Colonic mucosa (tissue), 4 donors: Measurements from ENCODE around the gene PSAP. TPM values are rescaled to one million over a fixed set of nuclear protein-coding genes. Genes with fewer than 3 reads are reported as not detected.

Experiments used
- DNase-seq: peaks from one replicate; pipeline ENCODE4 v3.0.0-alpha.2; 2020
- H3K27ac ChIP-seq: fragments of 200-600 bp; one replicate; pipeline ENCODE4 v1.8.0; 2021
- H3K27me3 ChIP-seq: fragments of 200-600 bp; one replicate; pipeline ENCODE4 v1.8.0; 2021
- H3K36me3 ChIP-seq: fragments of 200-600 bp; one replicate; pipeline ENCODE4 v1.8.0; 2021
- H3K4me1 ChIP-seq: fragments of 200-600 bp; one replicate; pipeline ENCODE4 v1.8.0; 2021; ENCODE audit warnings: mild to moderate bottlenecking
- H3K4me3 ChIP-seq: fragments of 200-600 bp; one replicate; pipeline ENCODE4 v1.8.0; 2021
- H3K9ac ChIP-seq, 2 donors: one replicate each; pipeline ENCODE4 v1.7.0; 2013; ENCODE audit warnings: control low read depth in 2 of 2, low read depth in 2 of 2, low read length in 2 of 2
- H3K9me3 ChIP-seq: fragments of 200-600 bp; one replicate; pipeline ENCODE4 v1.8.0; 2021
- intact Hi-C: fragments of 100-400 bp; cut with DNase I; formaldehyde crosslinking; loops from one replicate; pipeline ENCODE4 v1.14.1; 2022
- total RNA-seq, 2 donors: library from RNA; stranded (reverse); fragmentation: NEBNext Ultra II Directional in 1 of 2; extraction: Animal tissue kit (Norgen Biotek cat#: 25700) in 1 of 2; gene quantifications; one replicate each; pipeline ENCODE4 v1.2.1, GENCODE V29; 2021
- TF ChIP-seq, protein P1 (sequence below): fragments of 200-600 bp; IDR thresholded peaks from one replicate; pipeline ENCODE4 v1.8.0; 2022; ENCODE audit warnings: antibody characterized with exemption, mild to moderate bottlenecking
- donor health status: healthy.
- donor health status: DM: no; HTN: no; CAD: no.
- donor health status: DM: no; HTN: no; CAD: no.

Gene PSAP
- total RNA-seq, 2 donors from 2014 or later: 363 to 629 TPM

GRCh38 chr10:71827852-71828251 lies 23.2 kb downstream of the PSAP start:
- Histone ChIP-seq H3K9ac (no peak overlapping the region), H3K9me3 (no peaks in the 10 kb centered on the region), H3K4me1 (no peaks in the 10 kb centered on the region), H3K27me3 (no peaks in the 10 kb centered on the region), H3K36me3 (peaks cover 45% of the 10 kb centered on the region), H3K4me3 (no peak overlapping the region), H3K27ac (no peak overlapping the region)
- TF ChIP-seq, protein P1, sequence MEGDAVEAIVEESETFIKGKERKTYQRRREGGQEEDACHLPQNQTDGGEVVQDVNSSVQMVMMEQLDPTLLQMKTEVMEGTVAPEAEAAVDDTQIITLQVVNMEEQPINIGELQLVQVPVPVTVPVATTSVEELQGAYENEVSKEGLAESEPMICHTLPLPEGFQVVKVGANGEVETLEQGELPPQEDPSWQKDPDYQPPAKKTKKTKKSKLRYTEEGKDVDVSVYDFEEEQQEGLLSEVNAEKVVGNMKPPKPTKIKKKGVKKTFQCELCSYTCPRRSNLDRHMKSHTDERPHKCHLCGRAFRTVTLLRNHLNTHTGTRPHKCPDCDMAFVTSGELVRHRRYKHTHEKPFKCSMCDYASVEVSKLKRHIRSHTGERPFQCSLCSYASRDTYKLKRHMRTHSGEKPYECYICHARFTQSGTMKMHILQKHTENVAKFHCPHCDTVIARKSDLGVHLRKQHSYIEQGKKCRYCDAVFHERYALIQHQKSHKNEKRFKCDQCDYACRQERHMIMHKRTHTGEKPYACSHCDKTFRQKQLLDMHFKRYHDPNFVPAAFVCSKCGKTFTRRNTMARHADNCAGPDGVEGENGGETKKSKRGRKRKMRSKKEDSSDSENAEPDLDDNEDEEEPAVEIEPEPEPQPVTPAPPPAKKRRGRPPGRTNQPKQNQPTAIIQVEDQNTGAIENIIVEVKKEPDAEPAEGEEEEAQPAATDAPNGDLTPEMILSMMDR: no peak
- no peak for DNase-seq
- intact Hi-C loops: no loop called here

- no peak overlapping the region for H3K27ac ChIP-seq
- peaks cover 34% of the 10 kb centered on the region for H3K36me3 ChIP-seq
- no peak overlapping the region for H3K4me3 ChIP-seq
- no peaks in the 10 kb centered on the region for H3K27me3 ChIP-seq
- intact Hi-C loops: no loop called here
- no peaks in the 10 kb centered on the region for H3K9me3 ChIP-seq
- no peak overlapping the region for H3K9ac ChIP-seq
- no peak for DNase-seq
- TF ChIP-seq, protein P1: no peak
- no peaks in the 10 kb centered on the region for H3K4me1 ChIP-seq
These were observed 25.8 kb downstream of the PSAP start for GRCh38 chr10:71825217-71825616.

DNA sequence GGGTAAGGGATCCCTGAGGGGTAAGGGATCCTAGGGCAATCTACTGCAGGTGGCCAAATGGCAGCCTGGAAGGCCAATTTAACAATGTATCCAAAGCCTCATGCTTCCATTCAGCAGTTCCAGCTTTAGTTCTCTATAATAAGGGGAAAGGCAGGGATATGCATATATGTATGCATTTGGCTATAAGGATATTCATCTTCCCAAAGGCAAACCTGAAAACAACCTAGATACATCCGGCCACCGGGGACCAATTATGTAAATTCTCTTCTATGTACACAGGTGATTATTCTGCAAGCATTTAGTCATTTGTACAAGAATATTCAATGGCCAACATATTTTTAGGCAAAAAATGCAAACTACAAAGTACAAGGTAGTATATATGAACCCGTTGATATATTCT lies 26.7 kb downstream of the PSAP start:
- TF ChIP-seq, protein P1: no peak
- no peaks in the 10 kb centered on the region for H3K9me3 ChIP-seq

GRCh38 chr10:71823356-71823755 lies 27.7 kb downstream of the PSAP start:
- H3K4me3 ChIP-seq: no peak overlapping the region
- H3K36me3 ChIP-seq: peaks cover 35% of the 10 kb centered on the region
- H3K27me3 ChIP-seq: no peaks in the 10 kb centered on the region
- intact Hi-C loops: no loop called here
- H3K9me3 ChIP-seq: no peaks in the 10 kb centered on the region
- H3K9ac ChIP-seq: no peak overlapping the region
- H3K4me1 ChIP-seq: no peaks in the 10 kb centered on the region
- no peak overlapping the region for H3K27ac ChIP-seq
- TF ChIP-seq, protein P1: no peak
- no peak for DNase-seq

More for the DNA sequence above, 26.7 kb downstream of the PSAP start:
- intact Hi-C loops: no loop called here
- Histone ChIP-seq H3K36me3 (peaks cover 39% of the 10 kb centered on the region), H3K27me3 (no peaks in the 10 kb centered on the region), H3K9ac (no peak overlapping the region), H3K4me3 (no peak overlapping the region), H3K4me1 (no peaks in the 10 kb centered on the region), H3K27ac (no peak overlapping the region)
- DNase-seq: no peak

DNA sequence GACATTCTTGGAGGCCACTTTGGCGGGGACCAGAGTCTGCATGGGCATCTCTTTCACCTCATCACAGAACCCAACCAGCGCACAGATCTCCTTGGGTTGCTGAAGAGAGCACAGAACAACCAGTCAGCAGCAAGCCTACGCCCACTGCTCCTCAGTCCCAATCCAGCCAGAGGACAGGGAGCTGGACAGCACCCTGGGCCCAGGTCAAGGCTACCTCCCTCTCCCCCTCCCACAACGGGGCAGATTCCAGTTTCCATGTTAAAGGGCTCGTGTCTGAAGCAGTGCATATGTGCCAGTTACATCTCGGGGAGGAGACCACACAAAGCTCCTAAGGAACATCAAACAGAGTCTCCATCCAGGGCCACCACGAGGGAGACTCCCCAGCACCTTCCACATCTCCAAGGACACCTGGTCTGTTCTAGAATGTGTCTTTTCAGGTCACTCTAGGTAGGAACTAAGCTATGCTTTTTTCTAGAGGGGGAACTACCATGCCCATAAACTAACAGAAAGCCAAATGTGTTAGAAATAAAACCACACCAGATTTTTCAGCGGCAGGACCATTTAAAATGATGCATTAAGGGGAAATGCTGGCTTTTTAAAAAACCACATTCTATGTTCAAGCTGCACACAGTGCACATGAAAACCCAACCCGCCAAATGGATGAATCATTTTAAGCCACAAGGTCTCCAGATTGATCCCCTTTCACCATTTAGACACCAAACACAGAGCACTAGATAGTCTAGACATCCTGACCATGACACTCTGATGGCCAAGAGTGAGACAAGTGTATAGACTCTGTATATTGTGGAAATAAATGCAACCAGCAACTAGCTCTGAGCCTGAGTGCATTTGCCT lies 28.9 kb downstream of the PSAP start:
- DNase-seq: no peak
- intact Hi-C loops: no loop called here
- Histone ChIP-seq H3K36me3 (peaks cover 35% of the 10 kb centered on the region), H3K4me1 (no peaks in the 10 kb centered on the region), H3K4me3 (no peak overlapping the region), H3K9ac (no peak overlapping the region), H3K27ac (no peak overlapping the region), H3K27me3 (no peaks in the 10 kb centered on the region), H3K9me3 (no peaks in the 10 kb centered on the region)
- TF ChIP-seq, protein P1: no peak
